Measurements from ENCODE around the gene CCDC34.

Gene CCDC34

DNA sequence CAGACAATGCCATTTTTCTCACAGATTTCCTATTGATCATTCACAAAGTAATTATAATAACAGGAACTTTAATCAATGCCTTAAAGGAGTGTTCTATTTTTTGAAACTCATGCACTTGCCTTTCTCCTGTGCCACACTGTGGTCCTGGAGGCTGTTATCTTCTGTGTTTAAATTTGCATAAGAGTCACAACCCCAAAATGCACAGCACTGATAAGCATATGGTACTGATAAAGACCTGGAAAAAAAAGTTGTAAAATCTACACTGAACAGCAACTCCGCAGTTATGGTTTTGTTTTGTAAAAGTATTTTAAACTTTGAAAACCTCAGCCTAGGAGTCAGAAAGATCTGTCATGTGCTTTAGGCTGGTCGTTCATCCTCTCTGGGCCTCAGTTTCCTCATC lies 9.1 kb upstream of the CCDC34 start:
- no peak overlapping the region for H3K4me3 ChIP-seq
- no peak overlapping the region for H3K27ac ChIP-seq

DNA sequence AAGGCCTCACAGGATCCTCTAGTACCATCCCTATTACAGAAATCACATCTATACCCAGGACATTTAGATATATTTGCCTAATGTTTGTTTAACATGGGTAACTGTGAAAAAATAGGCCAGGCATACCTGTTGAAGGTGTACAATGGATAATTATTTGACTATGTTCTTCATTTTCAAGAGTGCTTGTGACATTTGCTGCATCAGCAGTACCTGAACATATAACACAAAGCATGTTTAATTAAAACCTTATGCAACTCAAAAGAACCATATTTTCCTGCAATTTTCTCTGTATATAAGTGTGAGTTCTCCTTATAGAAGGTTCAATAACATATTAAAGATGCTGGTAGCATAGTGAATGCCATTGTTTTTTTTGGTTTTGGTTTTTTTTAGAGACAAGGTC lies 8.5 kb upstream of the CCDC34 start:
- H3K4me3 ChIP-seq: no peak overlapping the region
- no peak overlapping the region for H3K27ac ChIP-seq

DNA sequence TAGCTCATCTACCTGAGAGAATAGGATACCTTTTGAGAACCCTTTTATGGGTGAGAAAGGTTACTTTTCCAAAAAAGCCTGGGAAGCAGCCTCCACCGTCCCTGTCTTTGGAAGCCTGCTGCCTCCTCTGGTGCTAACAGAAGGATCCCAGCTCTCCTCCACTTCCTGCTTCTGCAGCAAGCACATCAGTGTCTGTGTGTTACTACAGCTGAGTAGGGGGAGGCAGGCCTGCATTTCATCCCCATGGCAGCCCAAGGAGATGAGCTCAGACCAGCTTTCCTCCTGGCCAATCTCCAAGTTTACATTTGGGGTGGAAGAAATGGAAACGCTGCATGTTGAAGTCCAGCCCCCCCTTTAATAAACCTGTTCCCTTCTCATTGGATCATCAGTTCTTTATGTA lies 7.4 kb upstream of the CCDC34 start:
- no peak overlapping the region for H3K4me3 ChIP-seq
- H3K27ac ChIP-seq: no peak overlapping the region

DNA sequence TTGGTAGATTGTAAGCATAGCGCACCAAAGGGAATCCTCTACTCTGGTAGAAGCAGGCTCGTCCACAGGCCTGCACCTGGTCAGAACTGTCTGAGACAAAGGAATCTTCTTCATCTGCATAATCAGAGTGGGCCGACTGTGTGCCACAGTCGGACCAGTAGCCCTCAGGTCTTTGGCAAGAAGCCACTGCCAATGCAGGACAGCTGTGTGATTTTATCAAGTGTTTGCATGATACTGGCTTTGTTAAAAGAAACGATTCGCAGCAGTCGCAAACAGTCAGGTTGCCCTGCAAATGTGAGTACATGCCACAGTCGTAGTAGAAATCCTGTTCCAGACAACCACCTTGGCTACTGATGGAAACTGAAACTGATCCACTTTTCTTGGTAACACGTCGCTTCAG lies 4.9 kb upstream of the CCDC34 start:
- Histone ChIP-seq H3K4me3 (no peak overlapping the region), H3K27ac (no peak overlapping the region)

DNA sequence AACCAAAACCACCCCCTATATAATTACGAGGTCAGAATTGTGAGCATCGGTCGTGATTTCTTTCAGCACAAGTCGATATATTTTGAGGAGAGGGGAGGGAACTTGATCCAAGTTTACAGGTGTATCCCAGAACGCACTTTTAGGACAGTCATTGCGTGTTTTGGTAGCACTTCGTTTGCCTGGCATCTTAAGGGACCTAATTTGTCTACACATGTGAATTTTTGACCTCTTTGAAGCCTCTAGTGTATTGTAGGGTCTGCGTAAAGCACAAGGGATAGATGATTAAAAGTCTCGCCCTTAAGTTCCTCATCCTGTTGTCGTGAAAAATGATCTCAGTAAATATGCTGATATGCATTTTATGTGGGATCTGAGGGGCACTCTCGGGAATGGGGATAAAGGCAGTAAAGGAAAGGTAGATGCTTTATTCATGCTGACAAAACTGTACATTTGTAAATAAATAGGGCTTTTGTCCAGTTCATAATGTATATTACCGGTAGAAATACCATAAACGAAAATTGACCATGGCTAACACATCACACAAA lies 632 bp upstream of the CCDC34 start:
- peak overlapping the region in 19 of 21 experiments; percentile 7 to 86 (median 65) for H3K27ac ChIP-seq

DNA sequence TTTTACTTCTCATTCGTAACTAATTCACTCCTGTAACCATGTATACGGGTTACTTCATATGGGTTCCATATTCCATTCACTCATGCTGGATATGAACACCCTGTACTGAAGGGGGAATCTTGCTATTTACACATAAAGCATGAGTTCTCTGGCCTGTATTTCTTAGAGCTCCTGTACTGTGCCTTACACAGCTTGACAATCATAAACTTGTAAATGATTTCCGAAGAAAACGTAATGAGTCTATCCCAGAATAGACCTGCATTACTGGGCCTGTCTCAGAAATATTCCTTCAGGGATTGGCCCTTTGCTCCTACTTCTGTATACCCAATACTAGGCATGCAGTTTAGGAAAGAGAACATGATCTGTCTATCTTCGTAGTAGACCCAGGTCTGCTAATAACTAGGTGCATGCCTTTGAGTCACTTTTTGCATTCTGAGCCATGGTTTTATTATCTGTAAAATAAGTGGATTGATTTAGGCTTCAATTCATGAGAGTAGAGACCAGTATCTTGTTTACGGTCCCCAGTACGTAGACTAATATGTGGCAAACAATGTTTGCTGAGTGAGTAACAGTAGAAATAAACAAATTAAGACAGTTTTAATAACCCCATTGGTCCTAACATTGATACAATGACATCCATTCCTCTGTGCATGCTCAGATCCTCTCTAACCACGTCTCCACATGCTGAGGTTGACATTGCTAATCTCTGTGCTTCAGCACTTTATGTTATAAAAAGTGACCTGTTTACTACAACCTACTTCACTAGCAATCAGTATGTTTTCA lies 1.2 kb downstream of the CCDC34 start:
- Histone ChIP-seq H3K4me3 (peak overlapping the region in 3 of 7 experiments; percentile 76 to 81 (median 78)), H3K27ac (peak overlapping the region in 2 of 21 experiments; percentile 56 to 81)

More for the DNA sequence above, 632 bp upstream of the CCDC34 start:
- peak overlapping the region; percentile 56 to 88 (median 76) for H3K4me3 ChIP-seq

DNA sequence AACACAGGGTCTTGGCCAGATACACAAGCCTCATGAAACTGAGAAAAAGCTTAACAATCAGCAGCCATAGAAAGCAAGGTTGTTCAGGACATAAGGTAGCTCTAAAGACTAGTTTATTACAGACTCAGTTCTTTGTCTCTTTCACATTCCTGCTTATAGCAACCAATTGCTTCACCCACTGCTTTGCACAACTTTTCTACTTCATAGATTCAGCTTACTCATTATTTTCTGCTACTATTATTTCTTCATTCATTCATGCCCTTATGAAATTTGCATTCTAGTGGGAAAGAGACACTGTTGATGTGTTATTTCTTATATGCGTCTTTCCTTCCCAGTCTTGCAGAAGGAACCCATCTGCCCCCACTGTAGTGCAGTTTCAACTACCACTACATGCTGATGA lies 4.7 kb downstream of the CCDC34 start:
- H3K27ac ChIP-seq: peak overlapping the region in 1 of 21 experiments; percentile 27

DNA sequence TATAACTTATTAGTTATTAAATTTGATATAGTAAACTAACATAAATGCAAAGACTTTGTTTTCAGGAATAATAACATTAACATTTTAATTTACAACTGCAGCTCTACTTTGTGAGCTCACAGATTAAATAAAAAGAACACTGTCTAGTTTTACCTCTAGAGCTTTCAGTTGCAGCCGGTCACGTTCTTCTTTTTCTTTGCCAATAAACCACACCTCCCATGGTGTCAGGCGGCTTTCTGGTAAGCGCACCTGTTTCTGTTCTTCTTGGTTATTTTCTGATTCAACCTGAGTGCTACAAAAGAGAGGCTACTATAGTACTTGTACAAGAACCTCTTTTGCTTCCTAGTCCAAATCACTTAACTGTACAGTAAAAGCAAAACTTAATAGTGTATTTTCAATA lies 5.8 kb downstream of the CCDC34 start:
- H3K27ac ChIP-seq: no peak overlapping the region
- no peak overlapping the region for H3K4me3 ChIP-seq

More for the DNA sequence above, 4.7 kb downstream of the CCDC34 start:
- no peak overlapping the region for H3K4me3 ChIP-seq

DNA sequence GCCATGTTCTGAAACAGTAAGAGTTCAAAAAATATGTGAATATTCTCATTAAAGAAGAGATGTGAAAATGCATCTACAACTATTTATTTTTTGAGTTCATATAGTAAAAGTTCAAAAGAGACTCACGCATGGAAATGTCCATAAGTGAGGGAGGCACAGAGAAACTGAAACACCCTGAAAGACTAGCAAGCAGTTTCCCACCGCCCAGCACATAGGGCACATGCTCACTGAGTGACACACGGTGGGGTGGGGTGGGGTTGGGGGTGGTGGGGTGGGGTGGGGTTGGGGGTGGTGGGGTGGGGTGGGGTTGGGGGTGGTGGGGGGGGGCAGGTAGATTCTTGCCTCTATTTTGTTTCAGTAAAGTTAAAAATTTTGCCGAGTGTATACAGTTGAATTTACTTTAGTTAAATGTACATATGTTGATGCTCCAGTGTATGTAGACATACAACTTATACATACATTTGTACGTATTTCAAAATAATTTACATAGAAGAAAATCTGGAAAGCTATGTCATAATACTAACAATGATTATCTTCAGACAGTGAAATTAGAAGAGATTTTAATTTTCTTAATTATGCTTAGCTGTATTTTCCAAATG lies 6.3 kb downstream of the CCDC34 start:
- Histone ChIP-seq H3K4me3 (no peak overlapping the region), H3K27ac (no peak overlapping the region)

DNA sequence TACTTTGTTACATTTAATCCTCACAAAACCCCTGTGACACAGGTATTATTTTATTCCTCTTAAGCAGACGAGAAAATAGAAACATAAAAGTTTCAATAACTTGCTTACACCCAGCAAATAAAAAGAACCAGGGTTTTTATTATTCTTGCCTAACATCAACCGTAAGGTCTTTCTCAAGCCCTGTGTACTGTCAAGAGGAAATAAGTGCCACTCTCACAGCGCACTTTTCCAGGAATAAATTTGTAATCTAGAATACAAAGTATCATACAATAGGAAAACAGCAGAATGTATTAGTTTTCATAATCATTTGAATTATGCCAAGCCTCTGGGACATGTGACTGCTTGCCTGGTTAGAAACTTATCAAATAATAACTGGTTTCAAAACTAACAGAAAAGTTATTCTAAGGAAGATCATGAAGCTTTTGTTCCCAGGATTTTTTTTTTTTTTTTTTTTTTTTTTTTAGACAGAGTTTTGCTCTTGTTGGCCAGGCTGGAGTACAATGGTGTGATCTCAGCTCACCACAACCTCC lies 7.4 kb downstream of the CCDC34 start:
- Histone ChIP-seq H3K27ac (no peak overlapping the region), H3K4me3 (no peak overlapping the region)

DNA sequence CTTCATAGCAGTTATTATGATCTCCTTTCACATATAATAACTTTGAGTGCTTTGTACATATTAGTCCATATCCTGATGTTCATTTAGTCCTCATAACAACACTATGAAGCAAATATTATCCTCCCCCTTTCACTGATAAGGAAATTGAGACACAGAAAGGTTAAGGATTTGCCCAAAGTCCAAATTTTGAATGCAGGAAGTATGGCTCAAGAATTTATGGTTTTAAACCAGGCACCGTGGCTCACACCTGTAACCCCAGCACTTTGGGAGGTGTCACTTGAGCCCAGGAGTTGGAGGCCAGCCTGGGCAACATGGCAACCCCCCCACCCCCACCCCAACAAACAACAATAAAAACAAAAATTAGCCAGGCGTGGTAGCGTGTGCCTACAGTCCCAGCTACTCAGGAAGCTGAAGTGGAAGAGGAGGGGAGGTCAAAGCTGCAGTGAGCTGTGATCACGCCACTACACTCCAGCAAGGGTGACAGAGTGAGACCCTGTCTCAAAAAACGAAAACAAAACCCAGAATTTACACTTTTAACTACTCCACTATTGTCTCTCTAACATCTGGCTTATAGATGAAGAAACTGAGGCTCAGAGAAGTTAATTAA lies 8.6 kb downstream of the CCDC34 start:
- Histone ChIP-seq H3K4me3 (no peak overlapping the region), H3K27ac (no peak overlapping the region)

DNA sequence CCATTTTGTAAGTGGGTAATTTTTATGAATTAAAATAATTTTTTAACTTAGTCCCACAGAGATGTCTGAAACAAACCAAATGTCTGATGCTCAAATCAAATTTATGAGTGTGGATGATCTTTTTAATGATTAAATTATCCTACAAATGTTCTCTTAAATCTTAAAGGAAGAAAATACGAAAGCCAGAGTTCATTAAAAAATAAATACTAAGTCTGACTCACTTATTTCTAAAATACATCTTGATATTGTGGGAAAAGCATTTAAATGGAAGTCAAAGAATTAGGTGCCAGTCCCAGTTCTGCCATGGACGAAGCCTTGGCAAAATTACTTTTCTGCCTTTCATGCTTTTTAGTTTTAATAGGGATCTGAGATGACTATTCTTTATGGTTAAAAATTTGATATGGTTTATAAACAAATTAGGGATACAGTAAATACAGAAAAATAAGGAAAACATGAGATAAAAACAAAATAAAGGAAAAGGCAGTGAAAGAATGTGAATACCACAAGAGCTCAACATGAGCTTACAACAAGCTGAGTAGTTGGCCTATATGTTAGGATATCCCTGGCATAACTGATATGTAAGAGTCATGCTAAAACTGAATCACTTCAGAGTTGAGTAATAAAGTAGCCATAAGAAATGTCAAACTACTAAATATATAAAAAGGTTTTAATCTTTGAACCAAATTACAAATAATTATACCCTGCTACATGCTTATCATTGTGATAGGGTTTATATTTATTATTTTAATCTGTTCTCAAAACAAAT lies 9.2 kb downstream of the CCDC34 start:
- H3K4me3 ChIP-seq: no peak overlapping the region
- H3K27ac ChIP-seq: no peak overlapping the region

DNA sequence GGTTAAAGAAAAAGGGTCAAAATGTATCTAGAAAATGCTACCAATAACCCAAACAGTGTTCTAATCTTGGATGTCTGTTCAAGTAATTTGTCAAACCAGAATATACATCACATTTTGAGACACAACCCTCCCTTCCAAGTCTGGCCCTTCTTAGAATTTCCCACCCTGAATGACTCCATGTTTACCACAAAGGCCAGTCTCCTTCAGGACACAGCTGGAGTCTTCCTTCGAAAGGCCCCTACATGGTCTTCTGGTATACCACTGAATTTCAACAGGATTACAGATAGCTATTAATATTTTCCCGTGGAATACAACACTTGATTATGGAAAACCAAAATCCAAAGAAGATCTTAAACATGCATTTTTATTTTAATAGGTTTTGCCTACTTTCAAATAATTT lies 10.2 kb downstream of the CCDC34 start:
- Histone ChIP-seq H3K4me3 (no peak overlapping the region), H3K27ac (no peak overlapping the region)

DNA sequence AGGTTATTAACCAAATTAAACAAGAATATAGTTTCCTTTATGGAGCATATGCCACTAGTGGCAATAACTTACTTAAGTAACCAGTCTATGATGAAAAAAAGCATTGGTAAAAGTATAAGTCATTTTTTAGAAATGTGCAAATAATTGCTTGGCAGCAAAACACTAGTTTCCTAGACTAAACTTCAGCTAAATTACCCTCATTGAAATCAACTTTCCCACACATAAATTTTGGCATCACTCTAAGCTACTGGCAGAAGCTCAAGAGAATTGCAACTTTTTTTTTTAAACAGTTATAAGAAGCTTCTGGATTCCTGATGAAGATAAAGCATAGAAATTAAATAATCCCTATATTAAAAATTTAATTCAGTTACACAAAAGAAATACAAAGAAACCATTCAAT lies 12.5 kb downstream of the CCDC34 start:
- Histone ChIP-seq H3K27ac (peak overlapping the region in 1 of 21 experiments; percentile 1), H3K4me3 (no peak overlapping the region)

DNA sequence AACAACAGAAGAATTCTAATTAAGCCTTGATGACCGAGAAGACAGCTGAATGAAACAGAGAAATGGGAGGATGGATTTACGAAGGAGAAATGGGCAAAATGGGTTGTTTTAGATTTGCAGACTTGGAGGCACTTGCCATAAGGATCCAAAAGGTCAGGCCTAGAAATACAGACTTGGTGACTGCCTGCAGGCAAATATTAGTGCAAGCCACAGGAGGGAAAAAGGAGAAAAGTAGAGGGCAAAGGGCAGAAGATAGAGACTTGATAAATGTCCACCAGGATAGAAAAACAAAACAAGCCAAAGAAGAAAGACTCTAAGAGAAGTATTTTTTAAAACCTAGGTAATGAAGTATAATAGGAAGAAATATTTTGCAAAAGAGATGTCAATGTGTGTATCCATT lies 13.1 kb downstream of the CCDC34 start:
- peak overlapping the region in 1 of 21 experiments; percentile 1 for H3K27ac ChIP-seq
- no peak overlapping the region for H3K4me3 ChIP-seq

DNA sequence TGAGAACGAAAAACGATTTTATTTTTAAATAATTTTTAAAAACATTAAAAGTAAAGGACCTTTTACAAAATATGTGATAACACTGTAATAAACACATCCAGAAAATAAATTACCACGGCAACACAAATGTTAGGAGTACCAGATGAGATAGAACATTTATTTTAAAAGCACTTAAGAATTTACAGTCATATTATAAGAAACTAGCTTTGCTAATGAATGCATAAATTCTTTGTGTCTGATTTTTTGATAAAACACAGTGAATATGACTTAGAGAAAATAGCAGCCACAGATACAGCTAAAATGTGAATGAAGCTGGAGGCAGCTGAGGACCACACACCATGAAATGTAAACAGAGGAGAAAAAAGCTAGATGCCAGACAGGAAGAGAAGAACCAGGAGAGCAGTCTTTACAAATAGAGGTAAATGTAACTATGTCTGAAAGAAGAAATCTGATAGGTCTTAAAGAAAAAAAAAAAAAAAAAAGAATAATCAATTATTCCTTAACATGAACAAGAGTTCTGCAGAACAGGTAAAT lies 14.6 kb downstream of the CCDC34 start:
- Histone ChIP-seq H3K27ac (no peak overlapping the region), H3K4me3 (no peak overlapping the region)

DNA sequence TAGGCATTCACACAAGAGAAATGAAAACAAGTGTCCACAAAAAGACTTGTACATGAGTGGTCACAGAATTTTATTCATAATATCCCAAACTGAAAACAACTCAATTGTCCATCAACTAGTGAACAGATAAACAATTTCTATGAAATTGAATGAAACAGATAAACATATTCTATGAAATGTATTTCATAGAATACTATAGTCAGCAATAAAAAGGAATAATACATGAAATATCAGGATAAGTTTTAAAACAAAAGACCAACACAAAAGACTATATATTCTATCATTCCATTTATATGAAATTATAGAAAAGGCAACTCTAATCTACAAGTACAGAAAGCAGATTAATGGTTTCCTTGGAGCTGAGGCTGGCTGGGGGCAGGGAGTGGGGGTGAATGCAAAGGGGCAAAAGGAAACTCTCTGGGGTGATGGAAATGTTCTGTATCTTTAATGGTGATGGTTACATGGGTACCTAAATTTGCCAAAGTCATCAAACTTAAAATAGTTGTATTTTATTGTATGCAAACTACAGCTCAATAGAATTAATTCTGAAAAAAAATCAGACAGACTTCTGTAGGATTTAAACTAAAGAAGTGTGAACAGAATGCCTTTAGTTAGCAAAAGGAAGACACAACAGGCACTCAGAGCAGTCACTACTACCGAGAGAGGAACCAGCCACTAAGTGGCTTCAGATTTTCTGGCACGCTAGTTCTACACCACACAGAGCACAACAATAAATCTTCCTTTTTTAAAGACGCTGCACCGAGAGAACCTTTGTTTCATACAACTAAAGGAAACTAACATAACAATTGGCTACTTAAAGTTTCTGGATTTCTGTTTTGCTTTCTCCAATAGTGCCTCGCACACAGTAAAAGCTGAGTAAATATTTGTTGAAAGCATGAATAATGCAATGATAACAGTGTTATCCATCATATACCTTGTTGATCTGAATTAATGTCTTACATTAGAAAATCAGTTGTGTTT lies 15.4 kb downstream of the CCDC34 start:
- no peak overlapping the region for H3K27ac ChIP-seq

DNA sequence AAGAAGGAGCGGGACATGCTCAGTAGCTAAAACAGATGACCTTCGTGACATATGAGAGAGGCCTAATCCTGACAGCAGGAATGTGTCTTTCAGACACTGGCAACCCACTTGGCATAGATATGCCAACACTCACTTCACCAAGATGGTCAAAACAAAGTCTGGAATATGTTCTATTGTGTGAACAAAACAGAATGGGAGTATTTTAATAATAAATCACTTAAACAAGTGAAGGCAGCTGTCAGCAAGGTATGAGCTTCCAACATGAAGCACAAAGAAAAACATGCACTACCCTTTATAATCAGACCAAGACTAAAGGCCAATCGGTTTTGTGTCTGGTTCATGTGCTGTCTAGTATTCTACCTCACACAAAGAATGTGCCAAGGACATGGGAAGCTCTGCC lies 23.1 kb downstream of the CCDC34 start:
- H3K27ac ChIP-seq: no peak overlapping the region
- no peak overlapping the region for H3K4me3 ChIP-seq

More for the DNA sequence above, 15.4 kb downstream of the CCDC34 start:
- H3K4me3 ChIP-seq: no peak overlapping the region

Data from skin epidermis (tissue), 12 donors.